Natural killer cell (primary cell): ENCODE measurements around the gene PCDHB12. TPM values are rescaled to one million over a fixed set of nuclear protein-coding genes. Genes with fewer than 3 reads are reported as not detected.
"Not testable (repeated sequence)": the region's sequence is repeated elsewhere in the genome, so short reads cannot be mapped to it uniquely, and the experiment has no call there.

Source experiments
- ATAC-seq, 3 donors: fragments of 150-1000 bp in 2 of 3; fragments of 200-7000 bp in 1 of 3; cut with Tn5 transposase; 1 replicate in 1 of 3; 2 replicates in 2 of 3; pipeline ENCODE4 v1.10.0; 2021; ENCODE audit warnings: mild to moderate bottlenecking in 2 of 3, moderate library complexity in 2 of 3
- DNase-seq, 2 donors: peaks; one replicate each; pipeline versions ENCODE4 v3.0.0 to v3.0.0-alpha.2; 2013 to 2021; ENCODE audit warnings: mixed read lengths in 1 of 2
- H3K27ac ChIP-seq: one replicate; pipeline ENCODE4 v1.5.1; 2013; ENCODE audit warnings: mild to moderate bottlenecking, low read length
- H3K27me3 ChIP-seq: one replicate; pipeline ENCODE4 v1.6.1; 2013; ENCODE audit warnings: low read length; ENCODE audit not compliant: control insufficient read depth, insufficient read depth
- H3K36me3 ChIP-seq: one replicate; pipeline ENCODE4 v1.6.1; 2013; ENCODE audit warnings: low read length; ENCODE audit not compliant: control insufficient read depth, insufficient read depth
- H3K4me1 ChIP-seq: one replicate; pipeline ENCODE4 v1.6.1; 2013; ENCODE audit warnings: low read length; ENCODE audit not compliant: control insufficient read depth, insufficient read depth
- H3K4me3 ChIP-seq: one replicate; pipeline ENCODE4 v1.5.1; 2013; ENCODE audit warnings: low read length
- H3K9me3 ChIP-seq: one replicate; pipeline ENCODE4 v1.6.1; 2013; ENCODE audit warnings: low read length; ENCODE audit not compliant: control insufficient read depth, insufficient read depth
- H3K27ac Mint-ChIP-seq, 2 donors: one replicate each; pipeline ENCODE4 v1.8.0; 2022; ENCODE audit warnings: mild to moderate bottlenecking in 2 of 2, mixed read lengths in 2 of 2, moderate library complexity in 1 of 2
- H3K27me3 Mint-ChIP-seq, 2 donors: one replicate each; pipeline ENCODE4 v1.8.0; 2022; ENCODE audit warnings: low read depth in 2 of 2, mixed read lengths in 2 of 2
- H3K36me3 Mint-ChIP-seq: one replicate; pipeline ENCODE4 v1.8.0; 2022; ENCODE audit warnings: mixed read lengths
- H3K4me1 Mint-ChIP-seq, 2 donors: one replicate each; pipeline ENCODE4 v1.8.0; 2022; ENCODE audit warnings: mixed read lengths in 2 of 2
- H3K4me3 Mint-ChIP-seq: one replicate; pipeline ENCODE4 v1.8.0; 2022; ENCODE audit warnings: mild to moderate bottlenecking, moderate library complexity, mixed read lengths
- H3K9me3 Mint-ChIP-seq, 2 donors: one replicate each; pipeline ENCODE4 v1.8.0; 2022; ENCODE audit warnings: mixed read lengths in 2 of 2
- CTCF ChIP-seq: fragments of 200-600 bp; IDR thresholded peaks from one replicate; pipeline ENCODE4 v1.8.0; 2022; ENCODE audit warnings: antibody characterized with exemption
- whole genome bisulfite sequencing: methylation state at CpG from one replicate; pipeline ENCODE4 v1.1.7; 2013; ENCODE audit warnings: missing lambda C conversion rate; ENCODE audit not compliant: insufficient coverage; 5-methylcytosine and 5-hydroxymethylcytosine counted together
- intact Hi-C: fragments of 100-400 bp; cut with micrococcal nuclease; formaldehyde crosslinking; loops from one replicate; pipeline ENCODE4 v1.14.2; 2022
- total RNA-seq, 4 donors: library from RNA; stranded (reverse); fragments of 120-200 nt in 1 of 4; gene quantifications; one replicate each; pipeline versions ENCODE4 v1.2.3 to v1.2.4, GENCODE V29; 2013 to 2022

PCDHB12 gene
- total RNA-seq, 3 donors from 2014 or later (not counting 1 experiment from before 2014, with no cell fraction given): not detected

- H3K9me3 Mint-ChIP-seq, ATAC-seq, intact Hi-C loops, H3K4me3 ChIP-seq, H3K4me1 Mint-ChIP-seq, H3K27ac ChIP-seq, H3K27me3 ChIP-seq, H3K36me3 ChIP-seq, H3K4me1 ChIP-seq, H3K4me3 Mint-ChIP-seq, H3K27ac Mint-ChIP-seq, H3K9me3 ChIP-seq, H3K36me3 Mint-ChIP-seq: not testable (repeated sequence)
- peaks cover 9 to 33% of the 10 kb centered on the region in 2 donors for H3K27me3 Mint-ChIP-seq
- WGBS: 14% methylated on average over 12 of the region's 18 CpGs
- peak in 1 of 2 donors; percentile 53 for DNase-seq
Measured at GRCh38 chr5:141213656-141214339, 5.3 kb downstream of the PCDHB12 start, which contains the start of gene PCDHB13. TSS of gene PCDHB13 (plus strand) at chr5:141213919. CDS start at chr5:141214124, 205 bp downstream.

GRCh38 chr5:141214583-141214982 lies 6.1 kb downstream of the PCDHB12 start:
- ATAC-seq, DNase-seq, H3K4me1 ChIP-seq, H3K27ac ChIP-seq, H3K27ac Mint-ChIP-seq, H3K4me3 ChIP-seq, H3K36me3 Mint-ChIP-seq, H3K9me3 ChIP-seq, H3K4me1 Mint-ChIP-seq, H3K4me3 Mint-ChIP-seq, H3K27me3 ChIP-seq, H3K9me3 Mint-ChIP-seq, intact Hi-C loops, H3K36me3 ChIP-seq: not testable (repeated sequence)
- H3K27me3 Mint-ChIP-seq: peaks cover 4 to 29% of the 10 kb centered on the region in 2 donors
- 63% methylated on average over 7 of the region's 12 CpGs for WGBS

- H3K27ac ChIP-seq, H3K4me1 Mint-ChIP-seq, H3K4me3 ChIP-seq, H3K36me3 ChIP-seq, H3K9me3 Mint-ChIP-seq, H3K9me3 ChIP-seq, H3K27me3 ChIP-seq, H3K4me1 ChIP-seq, ATAC-seq, H3K4me3 Mint-ChIP-seq, H3K36me3 Mint-ChIP-seq, H3K27ac Mint-ChIP-seq, DNase-seq, intact Hi-C loops: not testable (repeated sequence)
- peaks cover 0 to 31% of the 10 kb centered on the region in 2 donors for H3K27me3 Mint-ChIP-seq
- 41% methylated on average over 28 of the region's 40 CpGs for WGBS
Measured at GRCh38 chr5:141215504-141215903, 7.0 kb downstream of the PCDHB12 start.

GRCh38 chr5:141216035-141216434 lies 7.5 kb downstream of the PCDHB12 start:
- H3K4me1 Mint-ChIP-seq, H3K27ac ChIP-seq, intact Hi-C loops, H3K27ac Mint-ChIP-seq, H3K27me3 ChIP-seq, DNase-seq, H3K36me3 ChIP-seq, H3K4me3 ChIP-seq, ATAC-seq, H3K4me3 Mint-ChIP-seq, H3K36me3 Mint-ChIP-seq, H3K9me3 ChIP-seq, H3K4me1 ChIP-seq, H3K9me3 Mint-ChIP-seq: not testable (repeated sequence)
- 45% methylated on average over 15 of the region's 26 CpGs for WGBS
- peaks cover 0 to 29% of the 10 kb centered on the region in 2 donors for H3K27me3 Mint-ChIP-seq

- peaks cover 2 to 5% of the 10 kb centered on the region in 2 donors for H3K9me3 Mint-ChIP-seq
- Histone ChIP-seq H3K36me3 (no peaks in the 10 kb centered on the region), H3K4me3 (no peak within 1 kb of the TSS), H3K27ac (no peak within 1 kb of the TSS), H3K27me3 (peaks cover 2% of the 10 kb centered on the region), H3K9me3 (no peaks in the 10 kb centered on the region), H3K4me1 (no peaks in the 10 kb centered on the region)
- 28% methylated on average over 15 of the region's 15 CpGs for WGBS
- intact Hi-C loops: loop anchor here (10.0 kb wide), 1 partner anchor 342 kb away; no protein-coding TSS in a partner anchor
- DNase-seq (peak in 1 of 2 donors; percentile 44), ATAC-seq (no peak)
- no peak for TF ChIP-seq CTCF
- peaks cover 0 to 12% of the 10 kb centered on the region in 2 donors for H3K27me3 Mint-ChIP-seq
- no peak within 1 kb of the TSS for H3K27ac Mint-ChIP-seq
- no peaks in the 10 kb centered on the region for H3K4me1 Mint-ChIP-seq
- H3K36me3 Mint-ChIP-seq: no peaks in the 10 kb centered on the region
- H3K4me3 Mint-ChIP-seq: no peak within 1 kb of the TSS
Measured at GRCh38 chr5:141223112-141223783, 14.7 kb downstream of the PCDHB12 start, which contains the start of gene PCDHB14. TSS of gene PCDHB14 (plus strand) at chr5:141223343. CDS start at chr5:141223506, 163 bp downstream.

- H3K36me3 ChIP-seq, H3K27ac ChIP-seq, DNase-seq, H3K9me3 Mint-ChIP-seq, H3K27ac Mint-ChIP-seq, H3K4me3 Mint-ChIP-seq, H3K36me3 Mint-ChIP-seq, H3K27me3 ChIP-seq, H3K4me3 ChIP-seq, H3K9me3 ChIP-seq, H3K4me1 Mint-ChIP-seq, H3K27me3 Mint-ChIP-seq, ATAC-seq, H3K4me1 ChIP-seq: not testable (repeated sequence)
- 33% methylated on average over 24 of the region's 40 CpGs for WGBS
- intact Hi-C loops: loop anchor here (10.0 kb wide), 1 partner anchor 340 kb away; no protein-coding TSS in a partner anchor
Measured at GRCh38 chr5:141224844-141225243, 16.3 kb downstream of the PCDHB12 start.

- H3K27me3 ChIP-seq, H3K9me3 Mint-ChIP-seq, H3K36me3 Mint-ChIP-seq, H3K27ac ChIP-seq, H3K4me1 Mint-ChIP-seq, H3K4me3 ChIP-seq, H3K4me3 Mint-ChIP-seq, DNase-seq, ATAC-seq, H3K27me3 Mint-ChIP-seq, H3K27ac Mint-ChIP-seq, H3K9me3 ChIP-seq, H3K4me1 ChIP-seq, H3K36me3 ChIP-seq: not testable (repeated sequence)
- WGBS: 35% methylated on average over 23 of the region's 30 CpGs
- intact Hi-C loops: loop anchor here (10.0 kb wide), 1 partner anchor 339 kb away; no protein-coding TSS in a partner anchor
Measured at GRCh38 chr5:141225421-141225820, 16.9 kb downstream of the PCDHB12 start.
